ENCODE measurements around the gene NUMBL.
"Not testable (repeated sequence)": the region's sequence is repeated elsewhere in the genome, so short reads cannot be mapped to it uniquely, and the experiment has no call there.

The NUMBL gene

GRCh38 chr19:40672573-40673299, 17.7 kb downstream of the NUMBL start:
- no peak overlapping the region for H3K4me3 ChIP-seq
- H3K27ac ChIP-seq: no peak overlapping the region

- Histone ChIP-seq H3K4me3 (no peak overlapping the region), H3K27ac (no peak overlapping the region)
These were observed 18.4 kb downstream of the NUMBL start for GRCh38 chr19:40672038-40672437.

GRCh38 chr19:40671404-40671803, 19.0 kb downstream of the NUMBL start:
- no peak overlapping the region for H3K4me3 ChIP-seq
- H3K27ac ChIP-seq: no peak overlapping the region

GRCh38 chr19:40668991-40669614, 21.3 kb downstream of the NUMBL start:
- H3K4me3 ChIP-seq: no peak overlapping the region
- no peak overlapping the region for H3K27ac ChIP-seq

- Histone ChIP-seq H3K4me3 (no peak overlapping the region), H3K27ac (no peak overlapping the region)
These were observed 22.8 kb downstream of the NUMBL start for GRCh38 chr19:40667602-40668001.

GRCh38 chr19:40666803-40667438, 23.5 kb downstream of the NUMBL start:
- H3K27ac ChIP-seq: peak overlapping the region in 4 of 21 experiments; percentile 21 to 47 (median 37)

GRCh38 chr19:40663695-40664692, 26.5 kb downstream of the NUMBL start:
- peak overlapping the region in 19 of 21 experiments; percentile 33 to 89 (median 81) for H3K27ac ChIP-seq

More at GRCh38 chr19:40666803-40667438, 23.5 kb downstream of the NUMBL start:
- H3K4me3 ChIP-seq: no peak overlapping the region

GRCh38 chr19:40662925-40663694, 27.3 kb downstream of the NUMBL start:
- H3K4me3 ChIP-seq: peak overlapping the region; percentile 47 to 75 (median 62)

More at GRCh38 chr19:40663695-40664692, 26.5 kb downstream of the NUMBL start:
- peak overlapping the region; percentile 47 to 75 (median 62) for H3K4me3 ChIP-seq

GRCh38 chr19:40661616-40662015, 28.8 kb downstream of the NUMBL start:
- Histone ChIP-seq H3K4me3 (no peak overlapping the region), H3K27ac (no peak overlapping the region)

More at GRCh38 chr19:40662925-40663694, 27.3 kb downstream of the NUMBL start:
- H3K27ac ChIP-seq: peak overlapping the region in 20 of 21 experiments; percentile 33 to 89 (median 78)

- Histone ChIP-seq H3K27ac (peak overlapping the region in 3 of 21 experiments; percentile 20 to 58 (median 47)), H3K4me3 (no peak overlapping the region)
These were observed 30.9 kb downstream of the NUMBL start for GRCh38 chr19:40659566-40659965.

GRCh38 chr19:40659116-40659515, 31.3 kb downstream of the NUMBL start:
- Histone ChIP-seq H3K4me3 (no peak overlapping the region), H3K27ac (peak overlapping the region in 4 of 21 experiments; percentile 46 to 73 (median 48))

- no peak overlapping the region for H3K4me3 ChIP-seq
- no peak overlapping the region for H3K27ac ChIP-seq
These were observed 32.4 kb downstream of the NUMBL start for GRCh38 chr19:40658031-40658430.

- not testable (repeated sequence) for H3K27ac ChIP-seq, H3K4me3 ChIP-seq
These were observed 34.8 kb downstream of the NUMBL start for GRCh38 chr19:40655684-40656083.

GRCh38 chr19:40652303-40652702, 38.1 kb downstream of the NUMBL start:
- H3K27ac ChIP-seq, H3K4me3 ChIP-seq: not testable (repeated sequence)

- H3K4me3 ChIP-seq: no peak overlapping the region
- peak overlapping the region in 4 of 21 experiments; percentile 46 to 63 (median 48) for H3K27ac ChIP-seq
These were observed 39.6 kb downstream of the NUMBL start for GRCh38 chr19:40650749-40651305.

- H3K4me3 ChIP-seq: not testable (repeated sequence)
- H3K27ac ChIP-seq: peak overlapping the region in 3 of 21 experiments; percentile 46 to 76 (median 49)
These were observed 40.4 kb downstream of the NUMBL start for GRCh38 chr19:40649903-40650675.

GRCh38 chr19:40646743-40647254, 43.7 kb downstream of the NUMBL start:
- peak overlapping the region in 11 of 21 experiments; percentile 13 to 79 (median 46) for H3K27ac ChIP-seq

More at GRCh38 chr19:40646743-40647254, 43.7 kb downstream of the NUMBL start:
- H3K4me3 ChIP-seq: no peak overlapping the region
